SK-N-SH (cell line): ENCODE data around the gene UBAC2.

Experiments used
- CTCF ChIP-seq: fragments of 200-600 bp; sonication (generic); IDR thresholded peaks from 2 replicates; pipeline ENCODE4 v1.6.1; 2017; ENCODE audit warnings: antibody characterized with exemption, mild to moderate bottlenecking, moderate library complexity
- MEF2A ChIP-seq: IDR thresholded peaks from 2 replicates; pipeline ENCODE4 v1.4.0; 2012; ENCODE audit warnings: low read depth, borderline replicate concordance

- no peak for TF ChIP-seq CTCF
- TF ChIP-seq MEF2A: no peak
Observed at GRCh38 chr13:99326012-99326411, 125.4 kb downstream of the UBAC2 start.
